ENCODE results near the gene SNX5. TPM values are rescaled to one million over a fixed set of nuclear protein-coding genes. Genes with fewer than 3 reads are reported as not detected.

SNX5 gene
- polyA plus RNA-seq, 1 experiment: 150 TPM

DNA sequence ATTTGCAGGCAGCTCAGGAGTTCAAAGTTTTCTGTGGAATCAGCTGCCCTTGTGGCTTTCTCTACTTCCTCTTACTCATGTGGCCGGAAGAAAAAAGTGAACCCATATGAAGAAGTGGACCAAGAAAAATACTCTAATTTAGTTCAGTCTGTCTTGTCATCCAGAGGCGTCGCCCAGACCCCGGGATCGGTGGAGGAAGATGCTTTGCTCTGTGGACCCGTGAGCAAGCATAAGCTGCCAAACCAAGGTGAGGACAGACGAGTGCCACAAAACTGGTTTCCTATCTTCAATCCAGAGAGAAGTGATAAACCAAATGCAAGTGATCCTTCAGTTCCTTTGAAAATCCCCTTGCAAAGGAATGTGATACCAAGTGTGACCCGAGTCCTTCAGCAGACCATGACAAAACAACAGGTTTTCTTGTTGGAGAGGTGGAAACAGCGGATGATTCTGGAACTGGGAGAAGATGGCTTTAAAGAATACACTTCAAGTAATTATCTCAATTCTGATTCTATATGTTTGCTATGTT lies 1.4 kb upstream of the SNX5 start:
- CTCF ChIA-PET: interaction anchor here (0.9 to 2.2 kb wide), 3 partner anchors 11 to 27 kb away, joined by 4 to 10 read pairs (median 6); no protein-coding TSS in a partner anchor
- H3K4me3 ChIP-seq (ENCODE audit: low read depth, low read length): peak overlapping the region; percentile 96
- H3K27me3 ChIP-seq (ENCODE audit: control insufficient read depth, insufficient read depth, low read length): no peaks in the 10 kb centered on the region
- TF ChIP-seq, protein P1, sequence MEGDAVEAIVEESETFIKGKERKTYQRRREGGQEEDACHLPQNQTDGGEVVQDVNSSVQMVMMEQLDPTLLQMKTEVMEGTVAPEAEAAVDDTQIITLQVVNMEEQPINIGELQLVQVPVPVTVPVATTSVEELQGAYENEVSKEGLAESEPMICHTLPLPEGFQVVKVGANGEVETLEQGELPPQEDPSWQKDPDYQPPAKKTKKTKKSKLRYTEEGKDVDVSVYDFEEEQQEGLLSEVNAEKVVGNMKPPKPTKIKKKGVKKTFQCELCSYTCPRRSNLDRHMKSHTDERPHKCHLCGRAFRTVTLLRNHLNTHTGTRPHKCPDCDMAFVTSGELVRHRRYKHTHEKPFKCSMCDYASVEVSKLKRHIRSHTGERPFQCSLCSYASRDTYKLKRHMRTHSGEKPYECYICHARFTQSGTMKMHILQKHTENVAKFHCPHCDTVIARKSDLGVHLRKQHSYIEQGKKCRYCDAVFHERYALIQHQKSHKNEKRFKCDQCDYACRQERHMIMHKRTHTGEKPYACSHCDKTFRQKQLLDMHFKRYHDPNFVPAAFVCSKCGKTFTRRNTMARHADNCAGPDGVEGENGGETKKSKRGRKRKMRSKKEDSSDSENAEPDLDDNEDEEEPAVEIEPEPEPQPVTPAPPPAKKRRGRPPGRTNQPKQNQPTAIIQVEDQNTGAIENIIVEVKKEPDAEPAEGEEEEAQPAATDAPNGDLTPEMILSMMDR (IDR thresholded peaks at IDR 0.05; ENCODE audit: low read depth, low read length): no peak
- peak overlapping the region; percentile 100 for H3K27ac ChIP-seq (ENCODE audit: low read depth, low read length)
- DNase-seq (ENCODE audit: low read depth, low spot score): no peak
- POLR2A ChIA-PET: interaction anchor here (1.1 to 2.2 kb wide), 3 partner anchors 9 to 400 kb away, joined by 3 to 10 read pairs (median 4); partner anchors contain the start of gene DSTN
- peaks cover 4% of the 10 kb centered on the region; the same call in 1 of the 2 replicates for H3K9me3 ChIP-seq (ENCODE audit: control insufficient read depth, insufficient read depth, low read length)

DNA sequence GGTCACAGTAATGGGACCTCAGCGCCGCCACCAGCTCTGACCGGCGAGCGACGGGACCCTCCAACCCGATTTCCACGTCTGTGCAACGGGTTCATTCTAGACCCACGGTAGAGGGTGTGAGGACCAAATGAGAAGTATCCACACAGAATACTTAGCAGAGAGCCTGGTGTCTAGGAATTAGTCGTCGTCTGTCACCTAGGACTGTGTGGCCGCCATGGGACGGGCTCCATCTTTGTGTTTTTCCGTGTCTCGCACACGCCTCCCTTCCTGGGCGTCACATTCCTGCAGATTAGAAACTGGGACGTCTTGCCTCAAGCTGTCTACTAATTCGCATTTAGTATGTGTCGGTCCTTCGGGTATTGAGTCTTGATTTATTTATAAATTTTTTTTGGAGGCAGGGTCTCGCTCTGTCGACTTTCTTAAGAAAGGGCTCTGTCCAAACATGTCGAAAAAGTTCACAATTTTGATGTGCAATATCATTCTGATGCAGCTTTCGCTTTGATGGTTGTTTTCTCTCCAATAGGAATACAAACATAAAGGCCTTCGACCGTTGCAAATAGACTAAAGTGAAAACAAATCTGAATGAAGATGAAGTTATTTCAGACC lies 787 bp upstream of the SNX5 start:
- Histone ChIP-seq H3K9me3 (ENCODE audit: control insufficient read depth, insufficient read depth, low read length) (peaks cover 4% of the 10 kb centered on the region; the same call in 1 of the 2 replicates), H3K27ac (ENCODE audit: low read depth, low read length) (peak overlapping the region; percentile 100), H3K4me3 (ENCODE audit: low read depth, low read length) (peak overlapping the region; percentile 96), H3K27me3 (ENCODE audit: control insufficient read depth, insufficient read depth, low read length) (no peaks in the 10 kb centered on the region)
- TF ChIP-seq, protein P1 (IDR thresholded peaks at IDR 0.05; ENCODE audit: low read depth, low read length): no peak
- DNase-seq (ENCODE audit: low read depth, low spot score): no peak
- ChIA-PET POLR2A (interaction anchor here (1.5 to 2.2 kb wide), 2 partner anchors 9 to 10 kb away, joined by 4 to 10 read pairs; no protein-coding TSS in a partner anchor), CTCF (interaction anchor here (0.9 to 1.2 kb wide), 2 partner anchors 26 to 27 kb away, joined by 4 to 6 read pairs; no protein-coding TSS in a partner anchor)

DNA sequence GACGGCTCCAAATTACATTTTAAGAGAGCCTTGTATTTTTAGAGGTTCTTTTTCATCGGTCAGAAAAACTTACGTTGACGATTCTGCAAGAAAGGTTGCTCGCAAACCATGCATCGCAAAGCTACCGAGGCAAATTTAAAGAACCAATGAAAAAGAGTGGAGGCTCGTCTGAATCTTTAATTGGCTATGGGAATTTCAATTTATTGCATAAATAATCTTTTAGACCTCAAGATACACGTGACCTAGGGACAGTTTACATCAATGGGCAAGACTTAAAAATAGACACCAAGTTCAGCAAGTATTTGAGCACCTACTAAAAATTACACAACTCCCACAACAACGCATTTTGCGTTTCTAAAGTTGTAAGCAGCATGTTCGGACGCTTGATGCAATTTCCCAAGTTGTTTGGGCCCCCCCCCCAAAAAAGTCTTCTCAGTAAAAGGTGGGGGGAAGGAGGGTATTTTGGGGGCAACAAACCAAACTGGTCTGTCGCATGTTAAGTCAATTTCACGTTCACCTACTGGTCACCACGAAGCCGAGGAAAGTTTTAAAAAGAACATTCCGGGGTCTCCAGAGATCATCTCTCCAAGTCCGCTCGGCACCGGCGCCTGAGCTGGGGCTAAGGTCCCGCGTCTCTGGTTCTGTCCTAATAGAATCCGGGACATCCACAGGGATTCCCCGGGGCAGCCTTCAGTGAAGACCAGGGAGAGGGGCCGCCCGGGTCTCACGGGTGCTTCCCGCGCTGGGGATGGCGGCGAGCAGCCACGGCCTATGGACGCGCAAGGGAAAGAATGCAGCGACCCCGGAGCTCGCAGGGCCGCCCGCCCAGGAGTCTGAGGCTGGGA lies 851 bp downstream of the SNX5 start:
- peak overlapping the region; percentile 100 for H3K27ac ChIP-seq (ENCODE audit: low read depth, low read length)
- H3K27me3 ChIP-seq (ENCODE audit: control insufficient read depth, insufficient read depth, low read length): no peaks in the 10 kb centered on the region
- DNase-seq (ENCODE audit: low read depth, low spot score): no peak
- POLR2A ChIA-PET: interaction anchor here (0.6 to 2.2 kb wide), 5 partner anchors 9 to 286 kb away, joined by 3 to 10 read pairs (median 6); partner anchors contain the start of gene RRBP1
- TF ChIP-seq, protein P1 (IDR thresholded peaks at IDR 0.05; ENCODE audit: low read depth, low read length): no peak
- CTCF ChIA-PET: interaction anchor here (0.7 to 1.2 kb wide), 4 partner anchors 9 to 373 kb away, joined by 3 to 8 read pairs (median 4); no protein-coding TSS in a partner anchor
- peak overlapping the region; percentile 96 for H3K4me3 ChIP-seq (ENCODE audit: low read depth, low read length)
- H3K9me3 ChIP-seq (ENCODE audit: control insufficient read depth, insufficient read depth, low read length): peaks cover 4% of the 10 kb centered on the region; the same call in 1 of the 2 replicates

DNA sequence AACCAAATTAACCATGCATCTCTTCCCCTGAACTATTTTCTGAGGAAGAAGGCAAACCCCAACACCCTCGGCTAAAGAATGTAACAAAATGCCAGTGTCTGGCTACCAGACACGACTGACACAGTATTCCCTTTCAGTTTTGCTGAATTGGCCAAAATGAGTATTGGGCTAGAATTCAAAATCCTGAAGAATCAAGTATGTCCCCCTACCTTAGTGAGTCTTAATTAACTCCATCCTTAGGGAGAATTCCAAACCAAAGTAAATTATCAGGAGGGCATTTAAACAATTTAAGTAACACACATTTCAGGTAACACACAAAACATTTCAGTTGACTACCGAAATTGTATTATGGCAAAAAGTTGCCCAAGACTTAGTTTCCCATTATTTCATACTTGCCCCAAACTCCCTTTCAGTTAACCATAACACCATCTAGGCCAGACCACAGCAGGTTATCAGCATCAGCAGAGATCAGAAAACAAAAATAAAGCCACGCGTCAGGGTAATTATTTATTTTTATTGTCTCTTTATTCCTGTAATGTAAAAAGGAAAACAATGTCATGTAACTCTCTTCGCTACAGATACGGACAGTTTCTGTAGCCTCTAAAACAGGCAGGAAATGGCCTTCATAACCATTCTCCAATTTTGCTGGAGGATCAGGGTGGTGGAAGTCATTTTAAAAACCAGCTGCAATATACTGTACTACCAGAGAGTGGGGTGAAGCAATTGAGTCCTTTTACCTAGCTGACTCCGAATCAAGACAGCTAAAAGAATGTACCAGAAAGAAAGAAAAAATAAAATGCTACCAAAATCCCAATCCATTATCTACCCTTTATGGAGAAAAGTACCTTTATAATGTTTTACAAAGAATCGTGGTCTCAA lies 1.9 kb downstream of the SNX5 start:
- Histone ChIP-seq H3K27ac (ENCODE audit: low read depth, low read length) (peak overlapping the region; percentile 34), H3K4me3 (ENCODE audit: low read depth, low read length) (peak overlapping the region; percentile 96), H3K27me3 (ENCODE audit: control insufficient read depth, insufficient read depth, low read length) (no peaks in the 10 kb centered on the region), H3K9me3 (ENCODE audit: control insufficient read depth, insufficient read depth, low read length) (peaks cover 4% of the 10 kb centered on the region; the same call in 1 of the 2 replicates)
- CTCF ChIA-PET: interaction anchor here (0.7 to 1.2 kb wide), 6 partner anchors 8 to 372 kb away, joined by 3 to 8 read pairs (median 4); no protein-coding TSS in a partner anchor
- TF ChIP-seq, protein P1 (IDR thresholded peaks at IDR 0.05; ENCODE audit: low read depth, low read length): peak; percentile 34; the same call in 1 of the 2 replicates
- POLR2A ChIA-PET: interaction anchor here (0.7 to 1.0 kb wide), 2 partner anchors 9 to 303 kb away, joined by 3 to 7 read pairs; no protein-coding TSS in a partner anchor
- DNase-seq (ENCODE audit: low read depth, low spot score): no peak

All from AG04450 (cell line).